Measurements from ENCODE around the gene HLF. TPM values are rescaled to one million over a fixed set of nuclear protein-coding genes. Genes with fewer than 3 reads are reported as not detected.

Gene HLF
- total and polyA plus RNA-seq, 2 of the 4 experiments (the other 2 are of a cell fraction): 0.18 TPM; not detected in 1

DNA sequence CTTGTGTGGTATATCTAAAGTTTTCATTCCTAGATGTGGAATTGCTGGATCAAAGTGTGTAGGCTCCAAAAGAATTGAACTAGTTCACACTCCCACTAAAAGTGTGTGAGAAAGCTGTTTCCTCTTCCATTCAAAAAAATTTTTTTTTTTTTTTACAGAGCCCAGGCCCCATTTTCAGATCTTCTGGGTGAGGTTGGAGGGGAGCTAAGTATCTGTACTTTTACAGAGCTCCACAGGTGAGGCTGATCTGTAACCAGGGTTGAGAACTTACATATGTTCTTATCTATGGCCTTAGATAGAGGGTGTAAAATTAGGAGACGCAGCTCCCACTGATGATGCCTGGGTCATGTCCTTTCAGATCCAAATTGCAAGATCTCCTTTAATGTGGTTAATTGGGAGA is 31.9 kb downstream of the HLF start:
- no peak for TF ChIP-seq RCOR1 (IDR thresholded peaks at IDR 0.05; ENCODE audit: insufficient replicate concordance, low read length)
- TF ChIP-seq NFE2L2 (IDR thresholded peaks at IDR 0.05; ENCODE audit: low read depth, low read length): no peak
- TF ChIP-seq RFX5 (IDR thresholded peaks at IDR 0.05; ENCODE audit: low read depth, low read length): no peak
- TF ChIP-seq MAFK (IDR thresholded peaks at IDR 0.05; ENCODE audit: low read depth, low read length): no peak
- TF ChIP-seq POLR2A (IDR thresholded peaks at IDR 0.05; ENCODE audit: low read depth, low read length): no peak
- TF ChIP-seq CHD1 (IDR thresholded peaks at IDR 0.05; ENCODE audit: low read depth, low read length): no peak
- no peak for TF ChIP-seq CTCF (conservative IDR thresholded peaks at IDR 0.05; ENCODE audit: low read depth, low read length)
- TF ChIP-seq FOS (IDR thresholded peaks at IDR 0.05; ENCODE audit: low read depth, low read length): no peak
- no peak for TF ChIP-seq USF2 (IDR thresholded peaks at IDR 0.05; ENCODE audit: low read depth, low read length)
- DNase-seq (no peak), ATAC-seq (ENCODE audit: low read depth) (no peak)
- no TSS peak for BruUV-seq (replicated peaks)
- Histone ChIP-seq H3K9me1 (ENCODE audit: insufficient read depth, low read length) (no peaks in the 10 kb centered on the region), H3K9ac (ENCODE audit: low read depth, low read length) (no peak overlapping the region), H2AK5ac (ENCODE audit: low read depth, low read length) (no peak overlapping the region), H2AK9ac (replicated peaks; ENCODE audit: low read depth, low read length, poor library complexity) (no peak overlapping the region), H2BK20ac (ENCODE audit: low read depth, low read length) (no peak overlapping the region), H3K4me3 (ENCODE audit: insufficient read depth, low read depth, low read length) (no peak overlapping the region), H3K18ac (ENCODE audit: low read depth, low read length) (no peak overlapping the region), H3K23ac (ENCODE audit: low read depth, low read length) (no peak overlapping the region), H4K91ac (ENCODE audit: insufficient read depth, low read depth, low read length) (no peak overlapping the region), H3K14ac (replicated peaks; ENCODE audit: low read depth, low read length) (no peak overlapping the region), H3K27me3 (ENCODE audit: control insufficient read depth, insufficient read depth, low read length) (peaks cover 4% of the 10 kb centered on the region; the same call in 1 of the 2 replicates), H2BK5ac (ENCODE audit: low read depth, low read length, poor library complexity, severe bottlenecking) (no peak overlapping the region), H3K4me1 (ENCODE audit: control insufficient read depth, insufficient read depth, low read length) (no peaks in the 10 kb centered on the region), H2BK120ac (ENCODE audit: low read depth, low read length) (no peak overlapping the region), H3K56ac (ENCODE audit: extremely low read depth, insufficient read depth, low read length) (no peak overlapping the region), H3K79me1 (ENCODE audit: low read depth in 1 of 2, low read length in 2 of 2) (no peaks in the 10 kb centered on the region), H4K5ac (ENCODE audit: low read depth, low read length) (no peak overlapping the region), H4K20me1 (ENCODE audit: insufficient read depth, low read length) (no peaks in the 10 kb centered on the region), H2BK15ac (ENCODE audit: low read depth, low read length) (no peak overlapping the region), H3K4ac (ENCODE audit: low read depth, low read length) (no peak overlapping the region), H2AFZ (replicated peaks; ENCODE audit: low read length, poor library complexity) (no peak overlapping the region), H4K8ac (ENCODE audit: low read depth in 2 of 2, low read length in 2 of 2) (no peak overlapping the region), H3K9me3 (ENCODE audit: control insufficient read depth, insufficient read depth, low read length) (no peaks in the 10 kb centered on the region), H3K36me3 (ENCODE audit: control insufficient read depth, insufficient read depth, low read length) (no peaks in the 10 kb centered on the region), H3K27ac (ENCODE audit: insufficient read depth, low read length) (no peak overlapping the region), H3K4me2 (ENCODE audit: low read depth, low read length) (no peak overlapping the region)
- ChIA-PET CTCF (interaction anchor here (0.7 kb wide), 1 partner anchor 304 kb away, joined by 3 read pairs; no protein-coding TSS in a partner anchor), POLR2A (ENCODE audit: unreplicated experiment) (no interaction called here)
- intact Hi-C loops (cut with micrococcal nuclease): loop anchor here (1.0 to 5.0 kb wide), 3 partner anchors 216 to 303 kb away; partner anchors contain the start of gene SMIM36
- no CpG with 5 or more reads among the region's 1 CpG for WGBS, 2 experiments (ENCODE audit: extremely low coverage in 2 of 2, insufficient read length in 1 of 2)
- in situ Hi-C loops (cut with MboI; ENCODE audit: low sequenced_read_pairs): loop anchor here (10.0 kb wide), 1 partner anchor 242 kb away; no protein-coding TSS in a partner anchor
- dilution Hi-C loops (cut with HindIII; ENCODE audit: low sequenced_read_pairs, unreplicated experiment): no loop called here

All from IMR-90 (cell line).